GM12864 (cell line): ENCODE results near the gene RXRB.

Experiments used
- DNase-seq: peaks from one replicate; pipeline ENCODE4 v3.0.0-alpha.2; 2011; ENCODE audit warnings: low read depth
- H3K4me3 ChIP-seq: 2 replicates; pipeline ENCODE4 v1.5.1; 2011; ENCODE audit warnings: mild to moderate bottlenecking, low read depth, low read length, control low read depth
- CTCF ChIP-seq: IDR thresholded peaks from 2 replicates; pipeline ENCODE4 v1.5.1; 2011; ENCODE audit warnings: low read depth, mild to moderate bottlenecking, moderate library complexity, low read length, control low read depth, inconsistent platforms; ENCODE audit errors: missing control alignments

RXRB gene

GRCh38 chr6:33183071-33183683, 17.3 kb downstream of the RXRB start:
- DNase-seq: no peak
- no peak overlapping the region for H3K4me3 ChIP-seq
- TF ChIP-seq CTCF: no peak

- TF ChIP-seq CTCF: no peak
These were observed 19.3 kb downstream of the RXRB start for GRCh38 chr6:33181141-33181540.

GRCh38 chr6:33178755-33179475, 21.6 kb downstream of the RXRB start:
- no peak for DNase-seq
- TF ChIP-seq CTCF: no peak
- H3K4me3 ChIP-seq: no peak overlapping the region

More at GRCh38 chr6:33181141-33181540, 19.3 kb downstream of the RXRB start:
- no peak for DNase-seq
- no peak overlapping the region for H3K4me3 ChIP-seq

GRCh38 chr6:33177552-33178446, 22.7 kb downstream of the RXRB start:
- H3K4me3 ChIP-seq: no peak overlapping the region
- no peak for DNase-seq
- TF ChIP-seq CTCF: no peak

- H3K4me3 ChIP-seq: no peak overlapping the region
- no peak for TF ChIP-seq CTCF
- DNase-seq: no peak
These were observed 23.6 kb downstream of the RXRB start for GRCh38 chr6:33176906-33177305.

GRCh38 chr6:33175436-33176069, 24.9 kb downstream of the RXRB start:
- DNase-seq: no peak
- no peak for TF ChIP-seq CTCF
- H3K4me3 ChIP-seq: no peak overlapping the region
